OCI-LY1 (cell line): Measurements from ENCODE around the gene CBFA2T3.

Source experiments
- EZH2 ChIP-seq: fragments of 200-600 bp; sonication (generic), shearing (Covaris generic); IDR thresholded peaks from 2 replicates; pipeline ENCODE4 v1.8.0; 2017; ENCODE audit warnings: borderline replicate concordance, mixed run types, mild to moderate bottlenecking, antibody characterized with exemption, low read length, moderate library complexity, mixed read lengths
- TF ChIP-seq, protein P1 (sequence below): fragments of 200-600 bp; sonication (generic), shearing (Covaris generic); IDR thresholded peaks from 2 replicates; pipeline ENCODE4 v1.5.1; 2017; ENCODE audit warnings: mild to moderate bottlenecking, antibody characterized with exemption, low read length, moderate library complexity, mixed read lengths

DNA sequence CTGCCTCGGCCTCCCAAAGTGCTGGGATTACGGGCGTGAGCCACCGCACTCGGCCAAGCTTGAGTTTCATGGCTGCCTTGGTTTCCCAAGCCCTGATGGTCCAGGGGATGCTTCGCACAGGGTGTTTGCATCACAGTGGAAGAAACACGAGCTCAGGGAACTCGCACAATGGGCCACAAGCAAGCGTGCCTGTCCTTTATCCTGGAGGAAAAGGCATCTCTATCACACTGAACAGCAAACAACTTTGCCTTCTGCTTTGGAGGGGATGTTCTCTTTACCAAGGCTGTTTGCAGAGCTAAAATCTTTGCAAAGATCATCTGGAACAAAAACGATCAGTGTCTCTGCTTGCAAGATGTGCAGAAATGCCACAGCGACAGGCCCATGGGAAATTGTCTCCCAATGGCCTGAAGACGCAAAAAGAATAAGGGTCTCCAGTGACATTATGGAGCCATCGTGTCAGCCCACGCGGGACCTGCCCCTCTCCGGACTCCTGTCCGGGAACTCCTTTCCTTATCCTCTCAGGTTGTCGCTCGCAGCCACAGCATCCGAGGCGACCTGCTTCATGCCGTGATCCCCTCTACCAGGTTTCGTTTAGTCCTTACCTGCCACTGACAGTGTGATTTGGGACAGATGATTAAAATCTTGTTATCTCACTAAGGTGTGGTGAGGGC, 44.1 kb upstream of the CBFA2T3 start:
- TF ChIP-seq, protein P1, sequence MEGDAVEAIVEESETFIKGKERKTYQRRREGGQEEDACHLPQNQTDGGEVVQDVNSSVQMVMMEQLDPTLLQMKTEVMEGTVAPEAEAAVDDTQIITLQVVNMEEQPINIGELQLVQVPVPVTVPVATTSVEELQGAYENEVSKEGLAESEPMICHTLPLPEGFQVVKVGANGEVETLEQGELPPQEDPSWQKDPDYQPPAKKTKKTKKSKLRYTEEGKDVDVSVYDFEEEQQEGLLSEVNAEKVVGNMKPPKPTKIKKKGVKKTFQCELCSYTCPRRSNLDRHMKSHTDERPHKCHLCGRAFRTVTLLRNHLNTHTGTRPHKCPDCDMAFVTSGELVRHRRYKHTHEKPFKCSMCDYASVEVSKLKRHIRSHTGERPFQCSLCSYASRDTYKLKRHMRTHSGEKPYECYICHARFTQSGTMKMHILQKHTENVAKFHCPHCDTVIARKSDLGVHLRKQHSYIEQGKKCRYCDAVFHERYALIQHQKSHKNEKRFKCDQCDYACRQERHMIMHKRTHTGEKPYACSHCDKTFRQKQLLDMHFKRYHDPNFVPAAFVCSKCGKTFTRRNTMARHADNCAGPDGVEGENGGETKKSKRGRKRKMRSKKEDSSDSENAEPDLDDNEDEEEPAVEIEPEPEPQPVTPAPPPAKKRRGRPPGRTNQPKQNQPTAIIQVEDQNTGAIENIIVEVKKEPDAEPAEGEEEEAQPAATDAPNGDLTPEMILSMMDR = no peak
- TF ChIP-seq EZH2 = no peak
